ENCODE data around the gene CADPS2.

CADPS2 gene

DNA sequence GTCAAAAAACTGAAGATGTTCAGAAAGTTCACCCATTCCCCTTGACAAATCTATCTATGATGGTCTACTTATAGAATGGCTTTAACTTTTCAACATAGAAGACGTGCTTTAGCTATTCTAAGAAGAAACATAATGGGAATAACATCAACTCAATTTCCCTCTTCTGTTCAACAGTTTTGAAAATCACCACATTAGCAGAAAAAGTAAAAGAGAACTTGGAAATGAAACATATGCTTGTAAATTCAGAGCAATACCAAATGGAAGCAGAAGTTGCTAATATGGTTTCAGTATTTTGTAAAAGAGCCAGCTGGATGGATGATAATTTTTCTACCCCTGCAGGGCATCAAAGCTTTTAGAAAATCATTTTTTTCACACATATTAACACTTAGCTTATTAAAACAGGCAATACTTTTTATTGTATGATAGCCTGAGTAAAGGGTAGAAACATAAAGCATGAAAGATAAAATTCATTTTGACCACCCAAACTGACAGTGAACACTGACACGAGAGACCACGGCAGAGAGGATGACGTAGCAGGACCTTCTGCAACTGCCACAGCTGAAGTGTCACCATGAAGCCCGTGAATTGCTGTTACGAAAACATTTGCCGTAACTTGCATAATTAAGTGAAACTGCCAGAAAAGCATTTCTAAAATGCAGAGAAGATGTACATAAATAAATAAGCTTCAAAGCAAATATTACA, 542.5 kb downstream of the CADPS2 start:
- no peak for DNase-seq

DNA sequence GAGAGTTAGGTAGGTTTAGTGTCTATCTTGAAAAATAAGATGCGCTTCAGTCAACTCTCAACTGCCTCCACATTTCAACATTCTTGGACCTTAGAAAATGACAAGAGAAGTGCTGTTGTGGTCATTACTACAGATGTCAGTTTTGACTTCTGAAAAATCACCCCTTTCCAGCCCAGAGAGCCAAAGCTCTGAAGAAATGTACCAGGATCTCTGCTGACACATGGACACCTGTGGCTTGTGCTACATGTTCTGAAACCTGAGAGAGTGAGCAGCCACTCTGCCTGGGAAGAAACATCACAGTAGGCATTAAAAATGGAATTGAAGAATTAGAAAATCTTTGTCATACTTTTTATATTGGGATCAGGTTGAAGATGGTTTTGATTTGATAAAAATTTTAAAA, 545.8 kb downstream of the CADPS2 start:
- no peak for DNase-seq

DNA sequence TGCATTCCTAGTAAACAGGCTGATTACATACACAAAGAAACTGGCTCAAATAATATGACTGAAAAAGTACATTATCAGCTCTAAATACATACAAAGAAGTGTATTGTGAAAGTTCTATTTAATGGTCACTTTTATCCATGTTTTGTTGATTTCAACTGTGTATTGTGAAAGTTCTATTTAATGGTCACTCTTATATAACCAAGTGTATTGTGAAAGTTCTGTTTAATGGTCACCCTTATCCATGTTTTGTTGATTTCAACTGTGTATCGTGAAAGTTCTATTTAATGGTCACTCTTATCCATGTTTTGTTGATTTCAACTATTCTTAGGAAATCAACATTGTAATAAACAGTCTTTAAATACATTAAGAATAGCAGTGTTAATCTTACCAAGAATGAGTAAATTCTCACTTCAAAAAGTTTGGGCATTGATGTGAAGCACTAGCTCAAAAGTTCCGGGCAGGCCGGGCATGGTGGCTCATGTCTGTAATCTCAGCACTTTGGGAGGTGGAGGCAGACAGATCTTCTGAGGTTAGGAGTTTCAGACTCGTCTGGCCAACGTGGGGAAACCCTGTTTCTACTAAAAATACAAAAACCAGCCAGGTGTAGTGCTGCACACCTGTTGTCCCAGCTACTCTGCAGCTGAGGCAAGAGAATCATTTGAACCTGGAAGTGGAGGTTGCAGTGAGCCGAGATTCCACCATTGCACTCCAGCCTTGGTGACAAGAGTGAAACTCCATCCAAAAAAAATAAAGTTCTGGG, 546.9 kb downstream of the CADPS2 start:
- no peak for DNase-seq

DNA sequence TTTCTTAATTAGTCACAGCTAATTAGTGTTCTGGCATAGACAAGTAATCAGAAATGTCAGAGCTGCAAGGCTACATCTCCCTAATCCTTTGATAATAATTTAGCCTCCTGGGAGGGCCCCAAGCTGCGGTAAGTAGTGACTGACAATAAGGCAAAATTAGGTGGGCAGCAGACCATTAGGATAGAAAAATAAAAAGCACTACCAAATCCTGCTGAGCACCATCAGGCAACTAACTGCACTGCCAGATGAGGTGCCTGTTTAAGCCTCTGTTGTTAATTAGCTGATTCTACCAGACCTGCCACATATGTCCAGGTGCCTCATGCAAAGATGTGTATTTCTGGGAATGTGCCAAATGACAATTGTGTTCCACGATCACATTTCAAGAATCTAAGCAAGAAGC, 549.2 kb downstream of the CADPS2 start:
- DNase-seq: no peak

DNA sequence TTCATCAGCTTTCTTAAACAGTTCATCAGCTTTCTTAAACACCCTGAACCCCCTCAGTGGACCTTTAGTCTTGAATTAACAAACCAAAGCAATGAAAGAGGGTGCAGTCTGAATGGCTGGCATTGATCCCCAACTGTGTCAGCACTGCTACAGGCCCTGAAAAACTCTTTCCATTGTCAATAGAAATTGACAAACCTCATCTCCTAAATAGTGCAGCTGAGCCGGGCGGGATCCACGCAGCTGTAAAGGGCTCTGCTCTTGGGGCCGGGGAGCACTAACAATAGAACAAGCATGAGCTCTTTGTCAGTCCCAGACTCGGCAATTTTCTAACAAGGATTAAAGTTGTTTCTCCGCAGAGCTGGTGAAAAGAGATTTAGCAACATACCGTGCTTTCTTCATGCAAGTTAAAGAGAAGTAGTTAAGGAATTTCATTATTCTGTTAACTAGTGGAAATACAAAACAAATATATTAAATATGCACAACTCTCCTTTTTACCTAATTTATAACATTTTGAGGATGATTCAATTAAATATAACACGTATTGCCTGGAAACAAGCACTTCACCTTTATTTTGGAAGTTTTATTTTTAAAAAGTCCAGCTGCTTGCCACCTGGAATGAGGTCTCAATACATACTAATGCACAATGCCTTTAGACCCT, 557.0 kb downstream of the CADPS2 start:
- no peak for DNase-seq

DNA sequence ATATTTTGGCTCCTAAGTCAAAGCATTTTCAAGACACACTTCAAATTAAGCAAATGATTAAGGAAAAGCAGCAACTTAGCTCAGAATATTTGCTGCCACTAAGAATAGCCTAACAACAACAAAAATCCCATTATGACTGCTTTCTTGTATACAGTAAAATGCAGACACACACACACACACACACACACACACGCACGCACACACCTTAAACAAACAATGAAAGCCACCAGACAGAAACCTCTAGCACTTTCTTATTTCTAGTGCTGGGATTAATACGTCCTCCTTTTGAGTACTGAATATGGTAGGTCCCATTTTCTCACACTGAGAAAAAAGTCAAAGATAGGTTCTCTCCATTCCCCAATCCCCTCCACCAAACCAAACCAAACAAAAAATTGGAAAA, 558.3 kb downstream of the CADPS2 start:
- no peak for DNase-seq

DNA sequence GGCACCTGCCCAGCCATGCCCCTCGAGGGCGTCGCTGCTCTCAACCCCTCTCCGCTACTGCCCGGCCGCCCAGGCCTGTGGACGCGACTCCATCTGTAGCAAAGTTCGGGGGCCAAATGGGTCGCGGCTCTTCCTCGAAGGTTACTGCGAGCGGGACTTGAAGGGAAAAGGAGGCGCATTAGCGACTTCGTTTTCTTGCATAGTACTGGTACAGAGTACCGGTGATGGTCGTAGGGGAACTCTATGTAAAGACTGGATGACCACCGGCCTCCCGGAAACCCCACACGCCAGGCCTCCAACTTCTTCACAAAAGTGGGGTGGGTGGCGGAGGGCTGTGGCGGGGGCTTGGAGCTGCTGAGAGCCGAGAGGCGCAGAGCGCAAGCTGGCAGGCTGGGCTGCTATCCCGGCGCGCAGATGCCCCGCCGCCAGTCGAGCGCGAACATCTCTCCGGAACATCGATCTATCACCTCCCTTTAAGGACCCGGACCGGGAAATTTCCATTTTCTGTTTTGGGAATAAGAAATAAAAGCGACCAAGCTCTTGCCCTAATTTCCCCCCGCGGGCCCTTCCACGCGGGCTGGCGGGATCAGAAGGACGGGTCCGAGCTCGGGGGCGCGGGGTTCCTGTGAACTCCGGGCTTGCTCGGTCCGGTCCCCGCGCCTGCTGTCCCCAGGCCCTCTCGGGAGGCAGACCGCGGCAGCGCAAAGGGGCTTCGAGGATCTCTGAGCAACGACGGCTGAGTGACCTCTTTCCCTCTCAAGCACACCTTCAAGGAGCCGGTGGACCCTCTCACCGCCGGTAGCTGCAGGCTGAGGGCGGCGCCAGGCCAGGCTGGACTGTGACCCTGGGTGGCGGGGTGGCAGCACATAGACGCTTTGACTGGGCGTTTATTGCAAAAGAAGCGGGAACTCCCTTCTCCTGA, 569.5 kb downstream of the CADPS2 start:
- DNase-seq: no peak

DNA sequence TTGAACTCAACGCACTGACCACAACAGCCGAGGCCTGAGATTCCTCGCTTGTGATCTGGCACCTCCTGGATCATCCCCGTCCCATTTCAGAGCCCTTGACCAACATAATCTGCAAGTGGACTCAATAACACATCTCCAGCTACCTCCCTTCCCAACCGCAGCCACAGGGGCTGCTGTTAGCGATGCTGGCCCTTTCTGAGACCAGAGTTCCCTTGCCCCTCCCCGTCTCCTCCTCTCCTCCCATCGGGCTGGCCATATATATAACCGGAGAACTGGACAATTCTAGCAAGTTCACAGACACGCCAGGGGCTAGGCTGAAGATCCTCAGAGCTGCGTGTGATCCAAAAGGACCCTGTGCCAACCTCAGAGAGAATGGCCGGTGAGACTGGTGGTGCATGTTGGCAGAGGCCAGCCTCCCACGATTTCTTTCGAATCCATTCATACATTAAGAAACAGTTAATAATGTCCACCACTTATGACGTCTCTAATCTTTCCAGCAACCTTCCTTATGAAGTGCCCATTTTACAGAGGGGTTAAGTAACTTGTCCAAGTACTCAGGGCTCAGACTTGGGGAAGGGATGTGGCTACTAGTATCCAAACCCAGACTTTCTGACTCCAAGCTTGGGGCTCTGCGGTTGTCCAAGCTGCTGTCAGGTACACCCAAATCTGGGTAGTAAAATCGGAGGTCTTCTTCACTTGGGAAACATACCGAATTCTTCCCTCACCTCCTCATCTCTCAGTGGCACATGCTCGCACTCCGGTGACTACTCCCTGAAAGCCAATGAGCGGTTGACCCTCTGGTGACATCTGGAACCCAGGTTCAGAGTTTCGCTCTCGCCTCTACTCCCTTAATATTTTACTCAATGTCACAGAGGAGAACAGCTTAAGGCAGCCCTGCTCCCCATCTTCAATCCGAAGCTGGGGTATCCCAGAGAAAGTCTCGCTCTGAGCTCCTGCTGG, 570.5 kb downstream of the CADPS2 start:
- no peak for DNase-seq

DNA sequence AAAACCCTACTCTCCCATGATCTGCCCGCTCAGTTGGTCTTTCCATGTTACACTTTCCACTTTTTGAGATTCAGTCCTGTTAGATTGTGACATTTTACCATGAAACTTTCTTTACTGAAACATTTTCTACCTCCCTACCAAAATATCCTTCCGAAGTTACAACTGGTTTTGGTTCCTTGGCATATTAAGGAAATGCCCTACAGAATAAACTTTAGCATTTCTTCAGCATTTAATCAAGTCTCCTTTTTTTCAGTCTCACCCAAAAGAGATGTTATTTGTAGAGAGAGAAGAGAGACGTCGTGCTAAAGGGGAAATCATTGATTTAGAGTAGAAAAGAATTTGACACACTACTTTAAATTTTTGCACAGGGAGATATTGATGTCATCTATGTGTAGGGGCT, 572.0 kb downstream of the CADPS2 start:
- no peak for DNase-seq

DNA sequence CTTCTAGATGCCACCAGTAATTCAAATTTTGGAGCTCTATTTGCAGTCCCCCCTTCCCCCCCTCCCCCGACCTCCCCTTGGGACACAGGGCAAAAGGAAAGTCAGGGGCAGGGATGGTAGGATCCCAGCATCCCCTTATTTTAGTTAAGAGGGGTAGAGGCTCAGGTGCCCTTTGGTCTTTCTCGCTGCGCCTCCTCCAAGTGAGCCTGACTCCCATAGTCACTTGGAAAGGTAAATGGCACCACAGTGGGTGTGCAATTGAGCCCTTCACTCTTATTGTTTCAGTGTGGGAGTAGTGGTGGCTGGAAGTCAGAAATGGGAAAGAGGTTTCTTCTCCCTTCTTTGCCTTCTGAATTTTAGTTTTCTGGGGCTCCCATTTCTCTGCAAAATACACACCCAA, 573.5 kb downstream of the CADPS2 start:
- DNase-seq: no peak

DNA sequence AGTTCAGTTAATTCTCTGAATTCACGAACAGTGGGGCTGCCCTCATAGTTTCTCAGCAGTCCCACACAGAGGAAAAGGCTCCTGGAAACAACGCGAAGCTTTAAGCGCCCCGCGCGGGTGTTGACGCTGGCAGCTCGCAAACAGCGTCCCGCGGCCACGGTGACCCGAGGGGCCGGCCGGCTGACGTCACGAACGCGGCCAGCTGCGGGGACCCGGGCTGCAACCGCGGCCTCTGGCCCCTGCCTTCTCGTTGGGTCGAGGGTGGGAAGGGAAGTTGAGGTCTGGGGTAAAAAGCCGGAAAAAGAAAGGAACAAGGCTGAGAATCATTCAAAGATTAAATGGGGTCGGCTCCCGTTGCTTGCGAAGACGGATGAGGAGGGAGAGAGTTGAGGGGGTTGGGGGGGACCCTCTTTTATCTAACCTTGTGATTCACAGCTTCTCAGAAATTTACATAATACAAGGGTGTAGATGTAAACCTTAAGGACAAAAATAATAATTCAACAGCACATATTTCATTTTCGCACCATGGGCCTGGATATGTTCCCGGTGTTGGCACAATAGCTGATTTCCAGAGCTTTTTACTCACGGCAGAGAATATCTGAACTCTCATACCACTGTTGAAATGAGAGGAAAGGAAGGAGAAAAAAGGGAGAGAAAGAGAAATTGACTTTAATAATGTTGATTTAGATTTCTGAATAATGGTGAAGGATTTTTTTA, 574.4 kb downstream of the CADPS2 start:
- no peak for DNase-seq

DNA sequence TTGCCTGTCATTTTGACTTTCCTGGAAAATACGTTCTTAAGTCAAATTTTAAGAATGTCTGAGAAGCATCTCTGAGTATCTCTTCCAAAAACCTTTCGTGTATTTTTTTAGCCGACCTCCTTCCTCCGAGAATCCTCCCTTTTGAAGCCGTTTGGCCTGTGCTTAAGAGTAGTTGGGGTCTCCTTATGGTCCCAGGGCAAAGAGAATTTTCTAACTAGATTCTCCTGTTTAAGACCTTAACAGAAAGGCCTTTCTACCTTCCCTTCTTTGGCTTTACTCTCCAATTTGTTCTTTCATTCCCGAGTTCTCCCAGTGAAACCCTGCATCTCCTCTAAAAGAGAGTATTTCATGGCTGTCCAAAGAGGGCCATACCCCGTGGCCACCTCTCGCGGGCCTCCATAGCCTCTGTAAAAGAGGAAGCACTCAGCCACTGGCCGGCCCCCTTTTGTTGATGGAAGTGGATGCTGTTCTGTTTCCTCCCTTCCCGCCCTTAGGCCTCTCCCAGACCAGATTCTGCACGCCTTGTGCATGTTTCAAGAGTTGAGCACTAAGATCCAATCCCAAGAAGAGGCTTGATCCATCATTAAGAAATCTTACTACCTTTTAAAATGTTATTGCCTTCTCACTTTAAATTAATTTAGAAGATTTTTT, 575.1 kb downstream of the CADPS2 start:
- no peak for DNase-seq

DNA sequence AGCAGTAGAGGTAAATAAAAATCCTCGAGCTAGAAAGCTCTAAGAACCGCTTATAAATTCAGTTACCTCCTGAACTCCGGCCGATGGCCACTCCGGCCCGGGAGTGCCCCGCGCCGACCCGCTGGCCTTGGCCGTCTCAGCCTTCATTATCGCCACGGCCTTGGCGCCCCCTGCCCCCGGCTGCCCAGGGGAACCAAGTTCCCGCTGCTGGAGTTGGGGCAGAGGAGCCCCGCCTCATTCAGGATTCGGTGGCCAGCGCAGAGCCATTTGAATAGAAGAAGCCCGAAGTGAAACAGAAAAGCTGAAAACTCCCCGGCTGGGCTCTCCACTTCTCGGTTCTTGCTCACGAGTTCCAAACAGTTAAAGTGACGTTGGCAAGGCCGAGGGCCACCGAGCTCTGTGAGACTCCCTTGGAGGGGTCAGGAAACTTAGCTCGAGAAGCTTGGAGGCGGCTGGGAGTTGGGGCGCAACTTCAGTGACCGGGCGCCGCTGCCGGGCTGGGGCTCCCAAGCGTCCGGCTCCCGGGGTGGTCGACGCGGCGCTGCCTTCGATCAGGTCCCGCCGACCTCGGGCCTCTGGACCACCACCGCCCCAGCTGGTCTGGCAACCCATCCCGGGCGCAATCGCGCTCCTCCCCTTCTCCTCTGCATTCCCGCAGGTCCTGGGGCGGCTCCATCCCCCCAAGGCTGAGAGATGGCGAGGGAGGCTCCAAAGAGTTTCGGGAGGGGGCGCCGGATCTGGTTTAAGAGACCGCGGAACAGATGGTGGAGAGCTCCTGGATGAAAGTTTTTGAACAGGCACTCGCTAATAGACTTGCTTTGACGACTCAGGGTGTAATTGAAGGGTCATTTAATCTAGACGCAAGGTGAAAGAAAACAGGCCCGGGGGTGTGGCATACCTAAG, 575.9 kb downstream of the CADPS2 start:
- no peak for DNase-seq

DNA sequence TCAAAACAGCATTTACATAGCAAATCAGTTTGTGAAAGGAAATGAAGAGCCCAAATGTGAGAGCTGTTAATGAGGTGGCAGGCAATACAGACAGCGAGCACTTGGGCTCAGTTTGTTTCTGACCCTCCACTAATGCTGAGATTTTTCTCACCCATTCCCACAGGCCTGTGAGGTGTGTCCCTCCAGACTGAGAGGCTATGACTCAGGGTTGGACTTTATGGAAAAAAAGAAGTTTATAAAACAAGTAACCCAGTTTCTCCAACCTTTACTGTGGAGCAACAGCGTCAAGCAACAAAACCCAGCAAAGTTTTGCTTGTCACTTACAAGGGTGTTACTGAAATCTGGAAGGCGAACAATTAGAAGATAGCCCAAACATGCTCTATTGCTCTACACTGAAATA, 576.8 kb downstream of the CADPS2 start:
- DNase-seq: no peak

DNA sequence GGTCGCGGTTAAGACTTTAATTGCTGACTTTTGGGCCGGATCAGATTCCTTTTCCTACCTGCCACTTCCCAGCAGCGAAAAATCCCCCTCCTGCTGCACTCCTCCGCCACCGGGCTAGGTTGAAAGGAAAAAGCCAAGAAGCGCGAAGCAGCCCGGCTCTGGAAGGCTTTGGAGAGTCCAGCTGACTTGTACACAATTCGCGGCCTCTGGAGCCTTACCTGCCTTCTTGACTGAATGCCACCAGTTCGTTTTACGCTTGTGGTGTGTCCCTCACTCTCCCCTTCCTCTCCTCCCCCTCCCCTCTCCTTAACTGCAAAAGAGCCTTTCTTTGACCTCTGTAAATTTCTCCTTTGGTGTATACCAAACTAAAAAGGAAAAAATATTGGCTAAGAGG, 579.0 kb downstream of the CADPS2 start:
- DNase-seq: no peak

DNA sequence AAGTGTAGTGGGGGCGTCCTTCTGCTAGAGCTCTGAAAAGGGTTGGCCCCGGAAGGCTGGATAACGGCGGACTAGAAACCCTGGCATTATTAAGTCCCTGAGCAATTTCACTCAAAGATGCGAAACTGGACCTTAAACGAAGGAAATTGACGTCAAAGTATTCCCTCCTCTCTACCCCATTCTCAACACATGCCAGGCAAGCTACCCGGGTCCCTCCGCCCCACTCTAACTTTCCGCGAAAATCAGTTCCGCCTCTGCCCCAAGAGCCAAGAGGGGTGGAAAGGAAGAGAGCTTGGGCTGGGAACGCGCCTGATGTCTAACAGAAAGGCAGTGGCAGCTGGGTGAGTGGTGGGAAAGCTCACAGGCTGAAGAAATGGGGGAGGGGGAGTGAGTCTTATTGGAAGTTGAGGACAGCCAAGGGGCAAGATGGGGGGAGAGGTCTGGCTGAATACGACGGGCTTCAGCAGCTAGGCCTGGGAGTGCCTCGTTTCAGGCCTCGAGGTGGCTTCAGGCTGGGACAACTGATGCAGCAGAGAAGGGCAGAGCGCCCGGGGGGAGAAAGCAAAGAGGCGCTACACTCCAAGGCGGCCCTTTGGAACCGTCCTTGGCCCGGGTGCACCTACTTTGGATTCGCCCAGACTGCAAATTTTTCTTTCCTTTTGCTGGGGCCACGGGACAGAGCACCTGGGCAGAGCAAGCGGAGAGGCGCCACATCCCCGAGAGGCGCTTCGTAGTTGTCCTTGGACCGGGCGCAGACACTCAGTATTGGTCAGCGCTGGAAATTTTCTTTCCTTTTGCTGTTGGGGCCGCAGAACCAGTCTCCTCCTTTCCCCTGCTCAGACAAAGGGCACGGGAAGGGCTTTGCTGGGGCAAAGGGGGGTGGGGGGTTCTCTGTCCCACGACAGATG, 579.7 kb downstream of the CADPS2 start:
- no peak for DNase-seq

DNA sequence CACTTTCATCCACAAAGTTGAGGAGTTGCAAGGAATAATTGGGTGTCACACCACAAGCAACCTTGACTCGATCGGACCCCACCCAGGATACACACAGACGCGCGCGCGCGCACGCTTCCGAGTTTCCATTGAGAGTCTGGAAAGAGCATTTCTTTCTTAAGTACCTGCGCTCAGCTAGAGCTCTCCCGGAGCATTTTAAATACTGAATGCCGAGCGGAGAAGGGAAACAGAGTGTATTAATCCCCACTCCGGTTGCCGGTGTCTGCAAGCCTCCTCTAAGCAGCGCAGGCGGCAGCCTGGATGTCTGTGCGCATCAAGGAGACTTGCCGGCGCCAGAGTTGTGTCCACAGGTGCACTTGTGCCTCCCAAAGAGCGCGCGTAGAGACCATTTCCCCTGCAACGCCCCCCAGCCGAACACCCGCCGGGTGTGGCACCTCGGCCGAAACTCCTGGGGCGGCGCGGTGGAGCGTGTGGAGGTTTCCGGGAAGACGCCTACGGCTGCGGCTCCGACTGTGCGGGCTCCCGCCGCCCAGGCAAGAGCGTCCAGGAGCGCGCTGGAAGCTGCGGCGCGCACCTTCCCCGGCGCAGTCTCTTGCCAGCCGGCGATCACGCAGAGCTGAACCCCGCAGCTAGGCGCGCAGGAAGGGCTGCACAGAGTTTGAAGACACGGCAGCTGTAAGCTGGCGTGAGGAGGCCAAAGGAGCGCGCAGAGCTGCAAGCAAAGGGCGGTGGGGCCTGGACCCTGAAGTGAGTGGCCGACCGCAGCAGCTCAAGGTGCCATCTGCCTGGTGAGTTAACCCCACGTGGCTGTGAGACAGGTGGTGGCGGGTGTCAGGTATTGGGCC, 580.6 kb downstream of the CADPS2 start:
- DNase-seq: no peak
